Esophagus squamous epithelium (tissue), 4 donors: ENCODE data around the gene SDK2.

ENCODE experiments used
- CTCF ChIP-seq, 6 experiments: fragments of 450-650 bp in 4 of 6; fragments of 200-600 bp in 2 of 6; sonication (generic) in 2 of 6; IDR thresholded peaks; one replicate each; pipeline ENCODE4 v1.5.1; 2016 to 2019; ENCODE audit warnings: antibody characterized with exemption in 6 of 6, mild to moderate bottlenecking in 4 of 6, moderate library complexity in 4 of 6
- POLR2A ChIP-seq, 4 donors: fragments of 450-650 bp; IDR thresholded peaks; one replicate each; pipeline ENCODE4 v1.6.1; 2017; ENCODE audit warnings: antibody characterized with exemption in 4 of 4, mild to moderate bottlenecking in 4 of 4, moderate library complexity in 3 of 4

GRCh38 chr17:73508057-73508930 lies 136.0 kb downstream of the SDK2 start:
- TF ChIP-seq CTCF (IDR thresholded peaks at IDR 0.05) = no peak
- no peak for TF ChIP-seq POLR2A (IDR thresholded peaks at IDR 0.05)
